Naive thymus-derived CD4-positive, alpha-beta T cell (primary cell): ENCODE data around the gene GORASP1. TPM values are rescaled to one million over a fixed set of nuclear protein-coding genes. Genes with fewer than 3 reads are reported as not detected.

Experiments used
- ATAC-seq: fragments of 150-1000 bp; cut with Tn5 transposase; 2 replicates; pipeline ENCODE4 v1.10.0; 2021; ENCODE audit warnings: mild to moderate bottlenecking, moderate library complexity
- CTCF ChIA-PET: fragments of 350-600 bp; sonication (Branson Sonifier 250); formaldehyde crosslinking; loops from one replicate; lab custom pipeline; 2021; ENCODE audit warnings: antibody characterized with exemption; lab: Charles Lee
- POLR2A ChIA-PET: fragments of 350-600 bp; sonication (Branson Sonifier 250); formaldehyde crosslinking; loops from one replicate; lab custom pipeline; 2021; ENCODE audit warnings: antibody characterized with exemption, inconsistent platforms; lab: Charles Lee
- DNase-seq, 9 donors: peaks; one replicate each; pipeline versions ENCODE4 v3.0.0 to v3.0.0-alpha.2; 2020 to 2022; ENCODE audit warnings: mixed read lengths in 1 of 9
- H3K27ac ChIP-seq: one replicate; pipeline ENCODE4 v1.7.0; 2013; ENCODE audit warnings: mild to moderate bottlenecking, low read depth, low read length, moderate library complexity
- H3K27me3 ChIP-seq, 2 donors: one replicate each; pipeline ENCODE4 v1.7.0; 2013; ENCODE audit warnings: low read length in 2 of 2, mild to moderate bottlenecking in 2 of 2, moderate library complexity in 2 of 2; ENCODE audit not compliant: control insufficient read depth in 2 of 2, insufficient read depth in 2 of 2
- H3K36me3 ChIP-seq, 3 experiments: 1 replicate in 2 of 3; 2 replicates in 1 of 3; pipeline ENCODE4 v1.7.0; 2013; ENCODE audit warnings: low read length in 3 of 3, mild to moderate bottlenecking in 3 of 3, moderate library complexity in 1 of 3; ENCODE audit not compliant: insufficient read depth in 3 of 3, control insufficient read depth in 2 of 3
- H3K4me1 ChIP-seq, 2 donors: one replicate each; pipeline ENCODE4 v1.7.0; 2013; ENCODE audit warnings: low read length in 2 of 2, mild to moderate bottlenecking in 2 of 2, moderate library complexity in 1 of 2; ENCODE audit not compliant: control insufficient read depth in 2 of 2, insufficient read depth in 2 of 2
- H3K4me3 ChIP-seq: 2 replicates; pipeline ENCODE4 v1.7.0; 2013; ENCODE audit warnings: mild to moderate bottlenecking, low read length
- H3K9me3 ChIP-seq, 3 experiments: 1 replicate in 2 of 3; 2 replicates in 1 of 3; pipeline ENCODE4 v1.7.0; 2013; ENCODE audit warnings: low read length in 3 of 3; ENCODE audit not compliant: control insufficient read depth in 2 of 3
- H3K27ac Mint-ChIP-seq, 9 donors: one replicate each; pipeline ENCODE4 v1.8.0; 2020 to 2022; ENCODE audit warnings: mixed read lengths in 9 of 9, mild to moderate bottlenecking in 8 of 9, moderate library complexity in 5 of 9, inconsistent platforms in 2 of 9
- H3K27me3 Mint-ChIP-seq, 5 donors: one replicate each; pipeline ENCODE4 v1.8.0; 2021 to 2022; ENCODE audit warnings: mixed read lengths in 5 of 5, mild to moderate bottlenecking in 1 of 5
- H3K36me3 Mint-ChIP-seq, 5 donors: one replicate each; pipeline ENCODE4 v1.8.0; 2020 to 2022; ENCODE audit warnings: mixed read lengths in 5 of 5, mild to moderate bottlenecking in 3 of 5, inconsistent platforms in 1 of 5
- H3K4me1 Mint-ChIP-seq, 7 donors: one replicate each; pipeline ENCODE4 v1.8.0; 2020 to 2022; ENCODE audit warnings: mixed read lengths in 7 of 7, mild to moderate bottlenecking in 3 of 7, inconsistent platforms in 1 of 7
- H3K4me3 Mint-ChIP-seq, 10 donors: one replicate each; pipeline ENCODE4 v1.8.0; 2020 to 2022; ENCODE audit warnings: mild to moderate bottlenecking in 10 of 10, mixed read lengths in 10 of 10, moderate library complexity in 6 of 10, inconsistent platforms in 2 of 10
- H3K9me3 Mint-ChIP-seq, 11 donors: one replicate each; pipeline ENCODE4 v1.8.0; 2020 to 2022; ENCODE audit warnings: mixed read lengths in 11 of 11, mild to moderate bottlenecking in 4 of 11, inconsistent platforms in 1 of 11, moderate library complexity in 1 of 11
- intact Hi-C, 2 donors: fragments of 100-400 bp; cut with micrococcal nuclease; formaldehyde crosslinking; loops; one replicate each; pipeline ENCODE4 v1.15.1; 2023
- polyA plus RNA-seq, 2 donors: library from polyadenylated mRNA; unstranded; fragments of 300-500 nt; fragmentation: Illumina TruSeq; gene quantifications; one replicate each; pipeline ENCODE4 v1.2.3, GENCODE V29; 2021
- total RNA-seq, 6 experiments: library from RNA in 5 of 6; stranded (reverse) in 5 of 6; gene quantifications; 1 replicate in 5 of 6; 2 replicates in 1 of 6; pipeline ENCODE4 v1.2.3 and lab custom pipeline; 2021 to 2026

The GORASP1 gene
- total and polyA plus RNA-seq, 7 experiments from 2014 or later, result 14.8 to 58.5 (median 43.5) TPM

DNA sequence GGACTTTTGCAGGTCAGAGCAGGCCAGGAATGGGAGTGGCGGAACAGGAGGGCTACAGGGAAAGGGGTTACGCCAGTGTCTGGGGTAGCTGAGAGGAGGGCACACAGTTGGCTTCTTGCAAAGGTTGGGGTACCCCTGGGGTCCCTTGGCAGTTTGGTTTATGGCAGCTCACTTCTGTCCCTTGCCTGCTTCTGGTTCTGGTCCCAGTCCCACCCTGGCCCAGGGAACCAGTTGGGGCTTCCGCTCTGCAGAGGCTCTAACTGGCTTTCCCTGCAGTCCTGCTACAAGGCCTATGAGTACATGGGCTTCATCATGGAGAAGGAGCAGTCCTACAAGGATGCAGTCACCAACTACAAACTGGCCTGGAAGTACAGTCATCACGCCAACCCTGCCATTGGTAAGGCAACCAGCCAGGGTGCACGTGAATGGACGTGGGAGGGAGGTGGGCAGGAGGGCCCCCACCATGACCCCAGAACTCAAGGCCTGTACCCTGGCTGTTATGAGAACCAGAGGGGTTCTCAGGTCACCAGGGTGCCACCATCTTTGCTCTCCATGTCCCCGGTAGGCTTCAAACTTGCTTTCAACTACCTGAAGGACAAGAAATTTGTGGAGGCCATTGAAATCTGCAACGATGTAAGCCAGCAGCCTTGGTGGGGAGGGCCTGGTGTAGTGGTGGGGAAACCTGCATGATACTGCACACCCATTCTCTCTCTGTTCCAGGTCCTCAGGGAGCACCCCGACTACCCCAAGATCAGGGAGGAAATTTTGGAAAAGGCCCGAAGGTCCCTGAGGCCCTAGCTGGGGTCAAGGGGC lies 30.8 kb upstream of the GORASP1 start:
- H3K27me3 ChIP-seq, result no peaks in the 10 kb centered on the region
- DNase-seq (no peak), ATAC-seq (peak; percentile 6)
- H3K4me1 ChIP-seq, result no peaks in the 10 kb centered on the region
- ChIA-PET CTCF (no interaction called here), POLR2A (interaction anchor here (1.4 kb wide), 1 partner anchor 21 kb away, joined by 3 read pairs; no protein-coding TSS in a partner anchor)
- H3K9me3 Mint-ChIP-seq, result no peaks in the 10 kb centered on the region
- H3K9me3 ChIP-seq, result no peaks in the 10 kb centered on the region
- peaks cover 0 to 19% (median 7%) of the 10 kb centered on the region in 3 experiments for H3K36me3 ChIP-seq
- H3K27ac Mint-ChIP-seq, result peak overlapping the region in 4 of 9 donors; percentile 1 to 71 (median 48)
- intact Hi-C loops, result no loop called here
- H3K4me3 ChIP-seq, result no peak overlapping the region
- no peak overlapping the region for H3K27ac ChIP-seq
- H3K27me3 Mint-ChIP-seq, result no peaks in the 10 kb centered on the region
- H3K4me3 Mint-ChIP-seq, result no peak overlapping the region
- peaks cover 11 to 23% (median 16%) of the 10 kb centered on the region in 7 donors for H3K4me1 Mint-ChIP-seq
- H3K36me3 Mint-ChIP-seq, result peaks cover 0 to 16% (median 5%) of the 10 kb centered on the region in 5 donors

DNA sequence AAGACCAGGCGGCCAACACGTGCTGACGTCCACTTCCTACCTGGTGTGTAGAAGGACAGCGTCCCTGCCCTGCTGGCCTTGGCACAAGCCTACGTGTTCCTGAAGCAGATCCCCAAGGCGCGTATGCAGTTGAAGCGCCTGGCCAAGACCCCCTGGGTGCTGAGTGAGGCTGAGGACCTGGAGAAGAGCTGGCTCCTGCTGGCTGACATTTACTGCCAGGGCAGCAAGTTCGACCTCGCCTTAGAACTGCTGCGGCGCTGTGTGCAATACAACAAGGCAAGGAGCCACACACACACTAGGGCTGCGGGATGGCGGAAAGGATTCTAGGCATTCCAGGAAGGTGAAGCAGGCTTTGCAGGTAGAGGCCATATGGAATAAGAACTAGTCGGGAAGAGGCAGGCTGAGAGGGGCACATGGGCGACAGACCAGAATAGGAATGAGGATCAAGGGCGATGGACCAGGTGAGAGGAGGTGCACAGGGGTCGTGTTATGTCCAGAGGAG lies 30.1 kb upstream of the GORASP1 start:
- peak overlapping the region in 3 of 9 donors; percentile 27 to 71 (median 53) for H3K27ac Mint-ChIP-seq
- ChIA-PET CTCF (no interaction called here), POLR2A (interaction anchor here (1.4 kb wide), 1 partner anchor 21 kb away, joined by 3 read pairs; no protein-coding TSS in a partner anchor)
- Histone ChIP-seq H3K27me3 (no peaks in the 10 kb centered on the region), H3K36me3 (peaks cover 0 to 12% (median 0%) of the 10 kb centered on the region in 3 experiments), H3K9me3 (no peaks in the 10 kb centered on the region), H3K27ac (no peak overlapping the region), H3K4me1 (no peaks in the 10 kb centered on the region), H3K4me3 (no peak overlapping the region)
- H3K4me3 Mint-ChIP-seq, result peak overlapping the region in 1 of 10 donors; percentile 51
- H3K27me3 Mint-ChIP-seq, result no peaks in the 10 kb centered on the region
- H3K9me3 Mint-ChIP-seq, result no peaks in the 10 kb centered on the region
- peaks cover 0 to 12% (median 4%) of the 10 kb centered on the region in 5 donors for H3K36me3 Mint-ChIP-seq
- peaks cover 6 to 22% (median 12%) of the 10 kb centered on the region in 7 donors for H3K4me1 Mint-ChIP-seq
- ATAC-seq (peak; percentile 0), DNase-seq (no peak)
- intact Hi-C loops, result no loop called here

DNA sequence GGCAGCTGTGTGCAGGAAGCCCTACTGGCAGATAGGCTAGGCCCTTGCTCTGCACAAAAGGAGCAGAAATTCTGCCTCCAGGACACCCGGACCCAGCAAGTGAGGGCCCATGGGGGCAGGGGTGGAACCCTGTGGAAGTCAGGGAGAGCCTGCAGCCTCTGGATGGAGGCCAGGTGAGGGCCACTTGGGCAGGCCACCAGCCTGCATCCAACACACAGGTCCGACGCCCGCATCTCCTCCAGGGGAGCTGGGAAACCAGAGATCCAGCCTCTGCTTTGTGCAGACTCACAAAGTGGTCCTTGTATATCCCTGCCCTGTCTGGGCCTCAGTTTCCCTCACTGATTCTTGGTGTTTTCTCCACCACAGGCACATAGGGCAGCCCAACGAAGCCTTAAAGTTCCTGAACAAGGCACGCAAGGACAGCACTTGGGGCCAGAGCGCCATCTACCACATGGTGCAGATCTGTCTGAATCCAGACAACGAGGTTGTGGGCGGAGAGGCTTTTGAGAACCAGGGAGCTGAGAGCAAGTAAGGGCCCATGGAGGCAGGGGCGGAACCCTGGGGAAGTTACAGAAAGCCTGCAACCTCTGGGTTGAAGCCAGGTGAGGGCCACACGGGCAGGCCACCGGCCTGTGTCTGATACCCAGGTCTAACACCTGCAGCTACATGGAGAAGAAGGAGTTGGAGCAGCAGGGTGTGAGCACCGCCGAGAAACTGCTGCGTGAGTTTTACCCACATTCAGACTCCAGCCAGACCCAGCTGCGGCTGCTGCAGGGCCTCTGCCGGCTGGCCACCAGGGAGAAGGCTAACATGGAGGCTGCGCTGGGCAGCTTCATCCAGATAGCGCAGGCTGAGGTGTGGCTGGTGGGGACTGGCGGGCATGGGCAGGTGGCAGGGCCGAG lies 29.4 kb upstream of the GORASP1 start:
- Histone ChIP-seq H3K4me1 (no peaks in the 10 kb centered on the region), H3K9me3 (no peaks in the 10 kb centered on the region), H3K27ac (no peak overlapping the region), H3K27me3 (no peaks in the 10 kb centered on the region), H3K4me3 (no peak overlapping the region), H3K36me3 (peaks cover 0 to 5% (median 0%) of the 10 kb centered on the region in 3 experiments)
- ChIA-PET POLR2A (interaction anchor here (1.4 kb wide), 1 partner anchor 20 kb away, joined by 3 read pairs; no protein-coding TSS in a partner anchor), CTCF (interaction anchor here (0.5 kb wide), 1 partner anchor 41 kb away, joined by 3 read pairs; no protein-coding TSS in a partner anchor)
- ATAC-seq, result no peak
- Mint-ChIP-seq H3K27me3 (no peaks in the 10 kb centered on the region), H3K9me3 (no peaks in the 10 kb centered on the region), H3K4me1 (peaks cover 5 to 25% (median 9%) of the 10 kb centered on the region in 7 donors), H3K27ac (peak overlapping the region in 2 of 9 donors; percentile 59 to 65), H3K4me3 (no peak overlapping the region), H3K36me3 (peaks cover 0 to 12% (median 4%) of the 10 kb centered on the region in 5 donors)
- intact Hi-C loops, result no loop called here
- no peak for DNase-seq

DNA sequence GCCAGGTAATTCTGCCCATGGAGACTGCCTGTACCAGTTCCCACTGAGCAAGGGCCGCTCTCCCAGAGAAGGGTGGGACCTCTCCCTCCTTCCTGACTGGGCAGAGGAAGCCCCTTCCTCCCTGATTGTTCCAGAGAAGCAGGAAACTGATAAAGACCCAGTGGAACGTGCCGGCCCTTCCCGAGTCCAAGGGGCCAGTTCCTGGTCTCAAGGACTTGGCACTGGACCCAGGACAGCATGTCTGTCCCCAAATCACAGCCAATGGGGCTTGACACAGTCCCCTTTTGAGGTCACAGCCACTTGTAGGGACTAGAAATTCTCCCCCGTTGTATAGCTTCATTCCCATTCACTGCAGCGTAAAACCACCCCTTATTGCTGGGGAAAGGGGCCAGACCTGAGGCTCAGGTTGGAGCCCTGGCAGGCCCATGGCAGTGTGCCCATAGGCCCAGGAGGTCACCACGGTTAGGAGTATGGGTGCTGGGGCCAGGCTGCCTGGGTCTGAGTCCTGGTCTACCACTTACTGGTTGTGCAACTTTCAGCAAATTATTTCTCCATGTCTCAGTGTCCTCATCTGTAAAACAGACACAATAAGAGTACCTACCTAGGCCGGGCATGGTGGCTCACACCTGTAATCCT lies 27.9 kb upstream of the GORASP1 start:
- Histone ChIP-seq H3K27me3 (no peaks in the 10 kb centered on the region), H3K9me3 (no peaks in the 10 kb centered on the region), H3K4me1 (no peaks in the 10 kb centered on the region), H3K27ac (no peak overlapping the region), H3K4me3 (no peak overlapping the region), H3K36me3 (no peaks in the 10 kb centered on the region)
- no peak for ATAC-seq
- H3K4me3 Mint-ChIP-seq, result no peak overlapping the region
- CTCF ChIA-PET, result interaction anchor here (1.0 to 1.7 kb wide), 2 partner anchors 29 to 42 kb away, joined by 3 to 4 read pairs; no protein-coding TSS in a partner anchor
- H3K9me3 Mint-ChIP-seq, result no peaks in the 10 kb centered on the region
- POLR2A ChIA-PET, result no interaction called here
- H3K27ac Mint-ChIP-seq, result no peak overlapping the region
- intact Hi-C loops, result no loop called here
- H3K36me3 Mint-ChIP-seq, result peaks cover 0 to 8% (median 3%) of the 10 kb centered on the region in 5 donors
- H3K27me3 Mint-ChIP-seq, result no peaks in the 10 kb centered on the region
- no peak for DNase-seq
- H3K4me1 Mint-ChIP-seq, result peaks cover 0 to 23% (median 3%) of the 10 kb centered on the region in 7 donors

DNA sequence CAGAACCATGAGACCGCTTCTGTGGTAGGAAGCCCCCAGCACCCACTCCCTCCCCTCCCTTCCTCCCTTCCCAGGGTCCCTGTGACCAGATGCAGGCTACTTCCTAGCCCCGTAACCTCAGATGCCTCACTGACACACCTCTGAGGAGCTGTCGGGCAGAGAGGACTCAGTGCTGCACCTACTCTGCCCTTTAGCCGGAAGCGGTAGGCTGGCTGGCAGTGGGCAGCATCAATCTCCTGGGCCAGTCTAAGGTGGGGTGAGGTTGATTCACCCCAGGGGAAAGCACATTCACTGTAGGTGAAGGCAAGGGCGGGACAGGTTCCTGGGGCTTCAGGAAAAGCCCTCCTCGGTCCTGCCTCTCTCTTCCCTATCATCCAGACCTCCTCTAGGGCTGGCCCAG lies 26.9 kb upstream of the GORASP1 start:
- peaks cover 0 to 26% (median 3%) of the 10 kb centered on the region in 7 donors for H3K4me1 Mint-ChIP-seq
- peak overlapping the region in 1 of 9 donors; percentile 41 for H3K27ac Mint-ChIP-seq
- H3K36me3 Mint-ChIP-seq, result peaks cover 0 to 8% (median 4%) of the 10 kb centered on the region in 5 donors
- H3K9me3 Mint-ChIP-seq, result no peaks in the 10 kb centered on the region
- no peak for DNase-seq
- ChIA-PET CTCF (no interaction called here), POLR2A (interaction anchor here (0.7 kb wide), 1 partner anchor 1983 kb away, joined by 3 read pairs; no protein-coding TSS in a partner anchor)
- H3K27me3 Mint-ChIP-seq, result no peaks in the 10 kb centered on the region
- no peak overlapping the region for H3K4me3 Mint-ChIP-seq
- no peaks in the 10 kb centered on the region for H3K9me3 ChIP-seq
- no peaks in the 10 kb centered on the region for H3K27me3 ChIP-seq
- H3K4me3 ChIP-seq, result no peak overlapping the region
- no peak overlapping the region for H3K27ac ChIP-seq
- H3K36me3 ChIP-seq, result no peaks in the 10 kb centered on the region
- no peak for ATAC-seq
- intact Hi-C loops, result no loop called here
- H3K4me1 ChIP-seq, result no peaks in the 10 kb centered on the region

DNA sequence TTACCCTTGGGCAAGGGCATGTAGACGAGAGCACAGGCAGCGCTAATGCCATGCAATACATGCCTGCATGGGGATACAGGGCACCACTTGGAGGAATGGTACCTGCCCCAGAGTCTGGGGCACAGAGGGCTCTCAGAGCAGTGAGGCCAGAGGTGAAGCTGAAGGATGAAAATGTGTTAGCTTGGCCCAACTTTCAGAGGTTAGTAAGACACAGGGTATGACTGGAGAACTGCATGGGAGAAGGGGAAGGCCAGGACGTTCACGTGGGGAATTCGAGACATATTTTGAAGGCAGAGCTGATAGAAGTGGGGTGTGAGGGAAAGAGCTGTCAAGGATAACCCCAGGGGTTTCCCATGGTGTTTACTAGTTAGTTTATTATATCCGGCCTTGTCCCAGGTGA lies 26.4 kb upstream of the GORASP1 start:
- H3K9me3 Mint-ChIP-seq, result no peaks in the 10 kb centered on the region
- H3K4me1 Mint-ChIP-seq, result peaks cover 0 to 24% (median 3%) of the 10 kb centered on the region in 7 donors
- intact Hi-C loops, result no loop called here
- Histone ChIP-seq H3K4me1 (no peaks in the 10 kb centered on the region), H3K27ac (no peak overlapping the region), H3K27me3 (no peaks in the 10 kb centered on the region), H3K9me3 (no peaks in the 10 kb centered on the region), H3K36me3 (no peaks in the 10 kb centered on the region), H3K4me3 (no peak overlapping the region)
- H3K4me3 Mint-ChIP-seq, result no peak overlapping the region
- CTCF ChIA-PET, result no interaction called here
- H3K27me3 Mint-ChIP-seq, result no peaks in the 10 kb centered on the region
- no peak for ATAC-seq
- peak overlapping the region in 2 of 9 donors; percentile 41 to 64 for H3K27ac Mint-ChIP-seq
- H3K36me3 Mint-ChIP-seq, result peaks cover 0 to 8% (median 4%) of the 10 kb centered on the region in 5 donors
- no peak for DNase-seq
- POLR2A ChIA-PET, result interaction anchor here (0.7 kb wide), 1 partner anchor 1984 kb away, joined by 3 read pairs; no protein-coding TSS in a partner anchor
